Trophoblast cell (in vitro differentiated cells and primary cell): Measurements from ENCODE around the gene AGR2.

ENCODE experiments used
- DNase-seq, 2 donors: peaks; one replicate each; pipeline ENCODE4 v3.0.0-alpha.2; 2016
- H2AFZ ChIP-seq: 2 replicates; pipeline ENCODE4 v1.6.1; 2013; ENCODE audit warnings: low read length, moderate library complexity, mild to moderate bottlenecking; ENCODE audit not compliant: insufficient read depth, poor library complexity
- H2AK5ac ChIP-seq: 2 replicates; pipeline ENCODE4 v1.6.1; 2013; ENCODE audit warnings: mild to moderate bottlenecking, low read length
- H2BK120ac ChIP-seq: 2 replicates; pipeline ENCODE4 v1.6.1; 2013; ENCODE audit warnings: low read length, mild to moderate bottlenecking, moderate library complexity; ENCODE audit not compliant: insufficient read depth, poor library complexity
- H2BK12ac ChIP-seq: 2 replicates; pipeline ENCODE4 v1.6.1; 2013; ENCODE audit warnings: mild to moderate bottlenecking, low read length, moderate library complexity
- H2BK5ac ChIP-seq: 2 replicates; pipeline ENCODE4 v1.6.1; 2013; ENCODE audit warnings: low read length, low read depth, moderate library complexity, mild to moderate bottlenecking; ENCODE audit not compliant: poor library complexity
- H3K14ac ChIP-seq: 2 replicates; pipeline ENCODE4 v1.6.1; 2013; ENCODE audit warnings: mild to moderate bottlenecking, low read length
- H3K18ac ChIP-seq: 2 replicates; pipeline ENCODE4 v1.6.1; 2013; ENCODE audit warnings: mild to moderate bottlenecking, low read length
- H3K23ac ChIP-seq: 2 replicates; pipeline ENCODE4 v1.6.1; 2013; ENCODE audit warnings: low read length
- H3K27ac ChIP-seq: 2 replicates; pipeline ENCODE4 v1.5.1; 2013; ENCODE audit warnings: low read depth, mild to moderate bottlenecking, inconsistent platforms, low read length, moderate library complexity
- H3K27me3 ChIP-seq: 2 replicates; pipeline ENCODE4 v1.6.1; 2013; ENCODE audit warnings: inconsistent platforms, mild to moderate bottlenecking, low read length, moderate library complexity; ENCODE audit not compliant: insufficient read depth
- H3K36me3 ChIP-seq, 2 experiments: 1 replicate in 1 of 2; 2 replicates in 1 of 2; pipeline ENCODE4 v1.6.1; 2013; ENCODE audit warnings: low read length in 2 of 2, mild to moderate bottlenecking in 2 of 2, moderate library complexity in 1 of 2; ENCODE audit not compliant: insufficient read depth in 2 of 2, control insufficient read depth in 1 of 2
- H3K4ac ChIP-seq: 2 replicates; pipeline ENCODE4 v1.6.1; 2013; ENCODE audit warnings: low read depth, mild to moderate bottlenecking, low read length, moderate library complexity
- H3K4me1 ChIP-seq, 2 experiments: 1 replicate in 1 of 2; 2 replicates in 1 of 2; pipeline ENCODE4 v1.6.1; 2013; ENCODE audit warnings: low read length in 2 of 2, mild to moderate bottlenecking in 2 of 2, moderate library complexity in 1 of 2; ENCODE audit not compliant: insufficient read depth in 2 of 2, control insufficient read depth in 1 of 2
- H3K4me2 ChIP-seq: 2 replicates; pipeline ENCODE4 v1.6.1; 2013; ENCODE audit warnings: inconsistent platforms, mild to moderate bottlenecking, low read length, moderate library complexity
- H3K4me3 ChIP-seq: 2 replicates; pipeline ENCODE4 v1.5.1; 2013; ENCODE audit warnings: mild to moderate bottlenecking, low read depth, low read length, inconsistent platforms
- H3K79me1 ChIP-seq: one replicate; pipeline ENCODE4 v1.6.1; 2013; ENCODE audit warnings: low read length
- H3K79me2 ChIP-seq: 2 replicates; pipeline ENCODE4 v1.6.1; 2013; ENCODE audit warnings: low read length, mild to moderate bottlenecking; ENCODE audit not compliant: control insufficient read depth, insufficient read depth, poor library complexity
- H3K9ac ChIP-seq: 2 replicates; pipeline ENCODE4 v1.6.1; 2013; ENCODE audit warnings: mild to moderate bottlenecking, low read length
- H3K9me3 ChIP-seq: 2 replicates; pipeline ENCODE4 v1.6.1; 2013; ENCODE audit warnings: low read depth, mild to moderate bottlenecking, control low read depth, inconsistent platforms, low read length; ENCODE audit not compliant: insufficient read depth
- H4K12ac ChIP-seq: 2 replicates; pipeline ENCODE4 v1.6.1; 2013; ENCODE audit warnings: low read depth, mild to moderate bottlenecking, low read length, moderate library complexity
- H4K8ac ChIP-seq: 2 replicates; pipeline ENCODE4 v1.6.1; 2013; ENCODE audit warnings: low read depth, mild to moderate bottlenecking, low read length, moderate library complexity
- H4K91ac ChIP-seq: one replicate; pipeline ENCODE4 v1.6.1; 2013; ENCODE audit warnings: low read depth, mild to moderate bottlenecking, low read length, moderate library complexity
- WGBS: extraction: QIAGEN DNeasy Blood & Tissue Kit; methylation state at CpG from one replicate; pipeline ENCODE4 v1.1.7; 2013; ENCODE audit warnings: missing lambda C conversion rate; ENCODE audit not compliant: insufficient read length, insufficient coverage; ENCODE audit errors: extremely low coverage; 5-methylcytosine and 5-hydroxymethylcytosine counted together

Gene AGR2

GRCh38 chr7:16810573-16810972, 5.8 kb upstream of the AGR2 start:
- Histone ChIP-seq H2AFZ (no peak overlapping the region), H3K4me2 (no peak overlapping the region), H3K4me1 (no peaks in the 10 kb centered on the region), H3K23ac (no peak overlapping the region), H2BK120ac (no peak overlapping the region), H3K27me3 (no peaks in the 10 kb centered on the region), H2BK12ac (no peak overlapping the region), H3K4me3 (no peak overlapping the region), H4K8ac (no peak overlapping the region), H3K79me2 (no peaks in the 10 kb centered on the region), H3K9me3 (no peaks in the 10 kb centered on the region), H4K91ac (no peak overlapping the region), H3K4ac (no peak overlapping the region), H3K79me1 (no peaks in the 10 kb centered on the region), H3K36me3 (no peaks in the 10 kb centered on the region), H3K27ac (no peak overlapping the region), H3K18ac (no peak overlapping the region), H2AK5ac (no peak overlapping the region), H3K9ac (no peak overlapping the region), H4K12ac (no peak overlapping the region), H3K14ac (no peak overlapping the region), H2BK5ac (no peak overlapping the region)
- no CpG with 5 or more reads among the region's 5 CpGs for WGBS
- no peak for DNase-seq

- H2BK5ac ChIP-seq, result no peak overlapping the region
- no peak overlapping the region for H4K91ac ChIP-seq
- H3K14ac ChIP-seq, result no peak overlapping the region
- H3K4me1 ChIP-seq, result no peaks in the 10 kb centered on the region
- H3K9ac ChIP-seq, result no peak overlapping the region
- H3K79me1 ChIP-seq, result no peaks in the 10 kb centered on the region
- no peak overlapping the region for H2AFZ ChIP-seq
- H3K79me2 ChIP-seq, result no peaks in the 10 kb centered on the region
- no peak overlapping the region for H2AK5ac ChIP-seq
- no CpG with 5 or more reads among the region's 2 CpGs for WGBS
- no peak for DNase-seq
- H3K9me3 ChIP-seq, result no peaks in the 10 kb centered on the region
- H3K27me3 ChIP-seq, result no peaks in the 10 kb centered on the region
- no peaks in the 10 kb centered on the region for H3K36me3 ChIP-seq
- H3K27ac ChIP-seq, result no peak overlapping the region
- H3K4me3 ChIP-seq, result no peak overlapping the region
- H3K4me2 ChIP-seq, result no peak overlapping the region
- H4K12ac ChIP-seq, result no peak overlapping the region
- no peak overlapping the region for H3K4ac ChIP-seq
- H2BK120ac ChIP-seq, result no peak overlapping the region
- H3K18ac ChIP-seq, result no peak overlapping the region
- no peak overlapping the region for H3K23ac ChIP-seq
- no peak overlapping the region for H2BK12ac ChIP-seq
- no peak overlapping the region for H4K8ac ChIP-seq
Observed at GRCh38 chr7:16810112-16810511, 5.3 kb upstream of the AGR2 start.

- no peak overlapping the region for H2AK5ac ChIP-seq
- no peak for DNase-seq
- H3K9me3 ChIP-seq, result no peaks in the 10 kb centered on the region
- H4K91ac ChIP-seq, result no peak overlapping the region
- H4K12ac ChIP-seq, result no peak overlapping the region
- H3K14ac ChIP-seq, result no peak overlapping the region
- H3K4me2 ChIP-seq, result no peak overlapping the region
- H3K4me3 ChIP-seq, result no peak overlapping the region
- no peaks in the 10 kb centered on the region for H3K79me2 ChIP-seq
- no peaks in the 10 kb centered on the region for H3K36me3 ChIP-seq
- no peak overlapping the region for H3K27ac ChIP-seq
- H3K4ac ChIP-seq, result no peak overlapping the region
- no peak overlapping the region for H3K9ac ChIP-seq
- H3K4me1 ChIP-seq, result no peaks in the 10 kb centered on the region
- no peak overlapping the region for H3K18ac ChIP-seq
- no peaks in the 10 kb centered on the region for H3K27me3 ChIP-seq
- no CpG with 5 or more reads among the region's 3 CpGs for WGBS
- no peak overlapping the region for H3K23ac ChIP-seq
- no peaks in the 10 kb centered on the region for H3K79me1 ChIP-seq
- no peak overlapping the region for H2AFZ ChIP-seq
- no peak overlapping the region for H2BK12ac ChIP-seq
- H4K8ac ChIP-seq, result no peak overlapping the region
- H2BK120ac ChIP-seq, result no peak overlapping the region
- no peak overlapping the region for H2BK5ac ChIP-seq
Observed at GRCh38 chr7:16805441-16805840, 642 bp upstream of the AGR2 start.

- Histone ChIP-seq H4K12ac (no peak overlapping the region), H2BK5ac (no peak overlapping the region), H2AFZ (no peak overlapping the region), H3K27me3 (no peaks in the 10 kb centered on the region), H3K14ac (no peak overlapping the region), H2AK5ac (no peak overlapping the region), H3K4me2 (no peak overlapping the region), H3K27ac (no peak overlapping the region), H3K4me3 (no peak overlapping the region), H3K9ac (no peak overlapping the region), H3K36me3 (no peaks in the 10 kb centered on the region), H3K9me3 (peaks cover 2% of the 10 kb centered on the region), H3K23ac (no peak overlapping the region), H2BK12ac (no peak overlapping the region), H4K8ac (no peak overlapping the region), H3K79me2 (no peaks in the 10 kb centered on the region), H4K91ac (no peak overlapping the region), H3K18ac (no peak overlapping the region), H3K4ac (no peak overlapping the region), H3K79me1 (no peaks in the 10 kb centered on the region), H3K4me1 (no peaks in the 10 kb centered on the region), H2BK120ac (no peak overlapping the region)
- no peak for DNase-seq
- no CpG with 5 or more reads among the region's 7 CpGs for WGBS
Observed at GRCh38 chr7:16803881-16804673, 722 bp downstream of the AGR2 start.
